Measurements from ENCODE around the gene CDK2AP2.
"Not testable (repeated sequence)": the region's sequence is repeated elsewhere in the genome, so short reads cannot be mapped to it uniquely, and the experiment has no call there.

The CDK2AP2 gene

GRCh38 chr11:67466367-67466766 lies 41.6 kb downstream of the CDK2AP2 start:
- DNase-seq (ENCODE audit: low read depth in 2 of 2): no peak

GRCh38 chr11:67465530-67465929 lies 42.4 kb downstream of the CDK2AP2 start:
- not testable (repeated sequence) for DNase-seq (ENCODE audit: low read depth in 2 of 2)

GRCh38 chr11:67465189-67465510 lies 42.8 kb downstream of the CDK2AP2 start:
- DNase-seq (ENCODE audit: low read depth in 2 of 2): no peak

GRCh38 chr11:67464411-67465188 lies 43.4 kb downstream of the CDK2AP2 start:
- peak; percentile 30 to 34 for DNase-seq (ENCODE audit: low read depth in 2 of 2)

- no peak for DNase-seq (ENCODE audit: low read depth in 2 of 2)
Measured at GRCh38 chr11:67463680-67464410, 44.1 kb downstream of the CDK2AP2 start.

GRCh38 chr11:67463186-67463585 lies 44.8 kb downstream of the CDK2AP2 start:
- no peak for DNase-seq (ENCODE audit: low read depth in 2 of 2)

GRCh38 chr11:67458266-67458665 lies 49.7 kb downstream of the CDK2AP2 start:
- DNase-seq (ENCODE audit: low read depth in 2 of 2): no peak

GRCh38 chr11:67457453-67457852 lies 50.5 kb downstream of the CDK2AP2 start:
- DNase-seq (ENCODE audit: low read depth in 2 of 2): no peak

All from fibroblast of skin of left quadriceps (primary cell).